Gastroesophageal sphincter (tissue), 4 donors: ENCODE data around the gene SORCS3. TPM values are rescaled to one million over a fixed set of nuclear protein-coding genes. Genes with fewer than 3 reads are reported as not detected.

Experiments
- ATAC-seq: fragments of 150-250 bp; one replicate; pipeline ENCODE4 v1.9.1; 2016; ENCODE audit warnings: mild to moderate bottlenecking, moderate library complexity
- H3K27ac ChIP-seq, 4 donors: fragments of 200-600 bp; sonication (generic) in 3 of 4; 1 replicate in 3 of 4; 2 replicates in 1 of 4; pipeline ENCODE4 v1.5.1; 2016 to 2019
- H3K27me3 ChIP-seq: fragments of 200-600 bp; sonication (generic); one replicate; pipeline ENCODE4 v1.5.1; 2019
- H3K36me3 ChIP-seq, 2 donors: fragments of 200-600 bp; sonication (generic); one replicate each; pipeline ENCODE4 v1.5.1; 2019; ENCODE audit warnings: control low read depth in 1 of 2
- H3K4me1 ChIP-seq, 3 donors: fragments of 200-600 bp; sonication (generic); 1 replicate in 2 of 3; 2 replicates in 1 of 3; pipeline ENCODE4 v1.5.1; 2016 to 2019; ENCODE audit warnings: control low read depth in 2 of 3
- H3K4me3 ChIP-seq, 2 donors: fragments of 200-600 bp; sonication (generic); one replicate each; pipeline ENCODE4 v1.5.1; 2019; ENCODE audit warnings: mild to moderate bottlenecking in 1 of 2, moderate library complexity in 1 of 2
- H3K9me3 ChIP-seq, 3 donors: fragments of 200-600 bp; sonication (generic); one replicate each; pipeline ENCODE4 v1.5.1; 2017 to 2019; ENCODE audit warnings: control low read depth in 2 of 3
- CTCF ChIP-seq, 4 experiments: fragments of 200-600 bp in 2 of 4; fragments of 450-650 bp in 2 of 4; sonication (generic) in 1 of 4; IDR thresholded peaks; one replicate each; pipeline ENCODE4 v1.5.1; 2017 to 2019; ENCODE audit warnings: antibody characterized with exemption in 4 of 4, mild to moderate bottlenecking in 2 of 4, moderate library complexity in 2 of 4
- EP300 ChIP-seq: sonication (generic); formaldehyde crosslinking; IDR thresholded peaks from one replicate; pipeline ENCODE4 v1.6.1; 2017; ENCODE audit warnings: antibody characterized with exemption, mild to moderate bottlenecking
- POLR2A ChIP-seq, 2 donors: fragments of 450-650 bp; IDR thresholded peaks; one replicate each; pipeline ENCODE4 v1.6.1; 2017; ENCODE audit warnings: antibody characterized with exemption in 2 of 2, mild to moderate bottlenecking in 2 of 2, moderate library complexity in 1 of 2
- POLR2AphosphoS5 ChIP-seq: sonication (generic); formaldehyde crosslinking; IDR thresholded peaks from one replicate; pipeline ENCODE4 v1.6.1; 2017; ENCODE audit warnings: antibody characterized with exemption
- WGBS, 2 donors: methylation state at CpG; one replicate each; pipeline ENCODE4 v1.1.5; 2018; ENCODE audit warnings: low coverage in 1 of 2; 5-methylcytosine and 5-hydroxymethylcytosine counted together
- total RNA-seq, 4 donors: library from RNA; depleted of rRNA; stranded (reverse); fragments of >200 nt; gene quantifications; one replicate each; pipeline ENCODE4 v1.1.0, GENCODE V29; 2016

The SORCS3 gene
- total RNA-seq, 4 donors from 2014 or later: 0.31 to 1.3 (median 0.69) TPM; not detected in 1

DNA sequence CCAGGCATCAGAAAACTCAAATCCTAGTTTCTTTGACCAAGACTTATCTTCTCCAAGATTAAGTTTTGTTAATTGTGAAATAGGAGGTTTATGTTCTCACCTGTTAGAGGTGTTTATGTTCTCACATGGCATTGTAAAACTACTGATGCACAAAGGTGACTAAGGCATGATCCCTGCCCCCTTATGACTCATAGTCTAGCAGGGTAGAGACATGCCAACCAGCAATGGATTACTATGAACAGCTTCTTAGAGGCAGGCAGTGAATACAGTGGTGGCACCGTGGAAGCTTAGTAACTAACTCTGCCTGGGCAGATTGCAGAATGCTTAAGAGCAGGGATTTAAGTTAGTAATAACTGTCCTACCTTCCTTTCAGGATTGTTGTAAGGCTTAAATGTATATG is 400.9 kb downstream of the SORCS3 start:
- no peak overlapping the region for H3K4me3 ChIP-seq
- no peaks in the 10 kb centered on the region for H3K36me3 ChIP-seq
- no peaks in the 10 kb centered on the region for H3K4me1 ChIP-seq
- TF ChIP-seq POLR2AphosphoS5 (no peak), CTCF (IDR thresholded peaks at IDR 0.05) (no peak), POLR2A (IDR thresholded peaks at IDR 0.05) (no peak), EP300 (no peak)
- H3K9me3 ChIP-seq: no peaks in the 10 kb centered on the region
- no peak for ATAC-seq
- H3K27ac ChIP-seq: no peak overlapping the region
- no peaks in the 10 kb centered on the region for H3K27me3 ChIP-seq
- 70 to 88% methylated on average over 1 of the region's 1 CpG for WGBS, 2 donors

- WGBS, 2 donors: 85 to 100% methylated on average over 3 of the region's 4 CpGs
- ATAC-seq: no peak
- Histone ChIP-seq H3K36me3 (no peaks in the 10 kb centered on the region), H3K4me3 (no peak overlapping the region), H3K27ac (no peak overlapping the region), H3K27me3 (no peaks in the 10 kb centered on the region), H3K9me3 (no peaks in the 10 kb centered on the region), H3K4me1 (no peaks in the 10 kb centered on the region)
- TF ChIP-seq POLR2A (IDR thresholded peaks at IDR 0.05) (no peak), EP300 (no peak), CTCF (IDR thresholded peaks at IDR 0.05) (no peak), POLR2AphosphoS5 (no peak)
Observed at GRCh38 chr10:105042906-105043552, 401.9 kb downstream of the SORCS3 start.

- 57 to 72% methylated on average over 2 to 3 of the region's 3 CpGs for WGBS, 2 donors
- TF ChIP-seq POLR2AphosphoS5 (no peak), POLR2A (IDR thresholded peaks at IDR 0.05) (no peak), EP300 (no peak), CTCF (IDR thresholded peaks at IDR 0.05) (no peak)
- no peak for ATAC-seq
Observed at GRCh38 chr10:105044902-105045301, 403.8 kb downstream of the SORCS3 start.

DNA sequence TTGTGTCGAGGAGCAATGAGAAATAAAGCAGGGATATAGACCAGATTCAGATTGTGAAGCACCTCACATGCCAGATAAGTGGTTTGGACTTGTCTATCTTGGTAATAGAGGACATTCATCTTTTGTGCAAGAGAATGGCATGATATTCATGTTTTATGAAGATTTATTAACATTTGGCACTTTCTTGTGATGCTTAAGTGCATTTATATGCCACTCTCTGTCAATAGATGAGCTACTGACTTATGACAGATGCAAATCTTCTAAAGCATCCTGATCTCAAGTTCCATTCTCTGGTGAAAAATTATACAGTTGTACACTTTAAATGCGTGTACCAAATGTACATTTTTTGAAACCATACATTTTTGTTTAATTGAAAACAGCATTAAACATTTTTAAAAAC is 415.3 kb downstream of the SORCS3 start:
- Histone ChIP-seq H3K27me3 (no peaks in the 10 kb centered on the region), H3K4me3 (no peak overlapping the region), H3K36me3 (no peaks in the 10 kb centered on the region), H3K4me1 (no peaks in the 10 kb centered on the region), H3K9me3 (peaks cover 0 to 12% (median 0%) of the 10 kb centered on the region in 3 donors), H3K27ac (no peak overlapping the region)
- TF ChIP-seq POLR2A (IDR thresholded peaks at IDR 0.05) (no peak), CTCF (IDR thresholded peaks at IDR 0.05) (no peak), EP300 (no peak), POLR2AphosphoS5 (no peak)
- ATAC-seq: no peak
- 73 to 100% methylated on average over 2 of the region's 2 CpGs for WGBS, 2 donors

More at GRCh38 chr10:105044902-105045301, 403.8 kb downstream of the SORCS3 start:
- Histone ChIP-seq H3K27me3 (no peaks in the 10 kb centered on the region), H3K9me3 (peaks cover 0 to under 1% (median 0%) of the 10 kb centered on the region in 3 donors), H3K27ac (no peak overlapping the region), H3K36me3 (no peaks in the 10 kb centered on the region), H3K4me1 (no peaks in the 10 kb centered on the region), H3K4me3 (no peak overlapping the region)

DNA sequence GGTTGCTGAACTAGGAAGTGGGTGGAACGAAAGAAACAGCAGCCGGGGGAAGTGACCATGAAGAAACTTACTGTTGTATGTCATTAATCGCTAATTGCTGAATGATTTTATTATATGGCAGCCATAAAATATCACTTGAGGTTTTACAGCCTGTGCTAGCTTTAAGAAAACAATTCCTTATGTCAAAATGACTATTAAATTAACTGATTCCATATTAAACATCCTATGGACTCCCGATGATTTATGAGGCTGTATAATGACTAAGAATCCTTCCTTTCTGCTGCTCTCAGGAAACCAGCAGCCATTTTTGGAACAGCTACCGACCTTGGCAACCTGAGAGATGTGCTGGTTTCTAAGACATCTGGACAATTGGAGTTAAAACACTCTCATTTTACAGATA is 421.9 kb downstream of the SORCS3 start:
- H3K36me3 ChIP-seq: no peaks in the 10 kb centered on the region
- WGBS, 2 donors: 57 to 71% methylated on average over 5 of the region's 5 CpGs
- H3K4me3 ChIP-seq: no peak overlapping the region
- no peak for TF ChIP-seq EP300
- TF ChIP-seq CTCF (IDR thresholded peaks at IDR 0.05): no peak
- H3K27me3 ChIP-seq: no peaks in the 10 kb centered on the region
- H3K4me1 ChIP-seq: no peaks in the 10 kb centered on the region
- H3K9me3 ChIP-seq: no peaks in the 10 kb centered on the region
- H3K27ac ChIP-seq: no peak overlapping the region
- ATAC-seq: no peak
